HCT116 (cell line): ENCODE results near the gene KASH5. TPM values are rescaled to one million over a fixed set of nuclear protein-coding genes. Genes with fewer than 3 reads are reported as not detected.

Source experiments
- ATAC-seq: fragments of 200-7000 bp; cut with Tn5 transposase; 2 replicates; pipeline ENCODE4 v1.9.1; 2020; ENCODE audit warnings: mild to moderate bottlenecking, moderate library complexity
- BruUV-seq: library from RNA; stranded (reverse); fragments of 400-500 nt; replicated peaks from 2 replicates; lab custom pipeline; 2021; lab: Mats Ljungman, UMichigan
- CTCF ChIA-PET: fragments of 300-600 bp; sonication (Branson Sonifier 250); formaldehyde crosslinking; loops from one replicate; lab custom pipeline; 2021; ENCODE audit warnings: antibody characterized with exemption; lab: Charles Lee
- POLR2A ChIA-PET: fragments of 300-600, 350-600 bp; sonication (Branson Sonifier 250); formaldehyde crosslinking; loops from one replicate; lab custom pipeline; 2021; ENCODE audit warnings: antibody characterized with exemption; lab: Charles Lee
- RAD21 ChIA-PET, 2 experiments: fragments of 300-600 bp; sonication (Branson Sonifier 250); formaldehyde crosslinking; loops; one replicate each; lab custom pipeline; 2023; ENCODE audit warnings: low total read pairs in 2 of 2; ENCODE audit not compliant: uncharacterized antibody in 2 of 2, unreplicated experiment in 2 of 2, low non-redundant PET in 1 of 2; lab: Charles Lee
- DNase-seq: peaks from one replicate; pipeline ENCODE4 v3.0.0-alpha.2; 2010; ENCODE audit warnings: low read depth, low spot score
- H2AFZ ChIP-seq: fragments of 200-600 bp; shearing (Covaris generic), sonication (generic); 2 replicates; pipeline ENCODE4 v1.6.1; 2017; ENCODE audit warnings: low read depth, mixed run types, mixed read lengths, antibody characterized with exemption, low read length; ENCODE audit not compliant: poor library complexity, severe bottlenecking
- H3K27ac ChIP-seq: 2 replicates; pipeline ENCODE4 v1.5.1; 2012; ENCODE audit warnings: low read depth, low read length
- H3K27me3 ChIP-seq: fragments of 200-600 bp; sonication (generic); 2 replicates; pipeline ENCODE4 v1.6.1; 2016; ENCODE audit warnings: mixed run types, low read length, mixed read lengths; ENCODE audit not compliant: insufficient read depth
- H3K36me3 ChIP-seq, 2 experiments: fragments of 200-500 bp in 1 of 2; fragments of 200-600 bp in 1 of 2; sonication (Bioruptor generic) in 1 of 2; sonication (generic) in 1 of 2; 2 replicates each; pipeline versions ENCODE4 v1.5.1 to v1.6.1; 2014 to 2016; ENCODE audit warnings: low read length in 2 of 2, inconsistent platforms in 1 of 2, mixed read lengths in 1 of 2, mixed run types in 1 of 2; ENCODE audit not compliant: insufficient read depth in 2 of 2, control insufficient read depth in 1 of 2
- H3K4me1 ChIP-seq, 2 experiments: fragments of 200-600 bp in 1 of 2; sonication (generic) in 1 of 2; 2 replicates each; pipeline versions ENCODE4 v1.5.1 to v1.6.1; 2012 to 2017; ENCODE audit warnings: low read length in 2 of 2, inconsistent platforms in 1 of 2, mild to moderate bottlenecking in 1 of 2, mixed read lengths in 1 of 2, mixed run types in 1 of 2, moderate library complexity in 1 of 2; ENCODE audit not compliant: insufficient read depth in 2 of 2, control insufficient read depth in 1 of 2
- H3K4me2 ChIP-seq: fragments of 200-600 bp; sonication (generic); 2 replicates; pipeline ENCODE4 v1.6.1; 2017; ENCODE audit warnings: mixed run types, low read length, mixed read lengths
- H3K4me3 ChIP-seq, 2 experiments: fragments of 200-600 bp in 1 of 2; sonication (generic) in 1 of 2; replicated peaks in 1 of 2; 2 replicates each; pipeline ENCODE4 v1.5.1; 2011 to 2016; ENCODE audit warnings: low read length in 2 of 2, control low read depth in 1 of 2, low read depth in 1 of 2, mild to moderate bottlenecking in 1 of 2, mixed read lengths in 1 of 2, mixed run types in 1 of 2
- H3K79me2 ChIP-seq: fragments of 200-600 bp; sonication (generic); 2 replicates; pipeline ENCODE4 v1.6.1; 2017; ENCODE audit warnings: mild to moderate bottlenecking, mixed run types, low read length, moderate library complexity, mixed read lengths; ENCODE audit not compliant: insufficient read depth
- H3K9ac ChIP-seq: fragments of 200-600 bp; sonication (generic); 2 replicates; pipeline ENCODE4 v1.6.1; 2016; ENCODE audit warnings: low read length, mixed read lengths
- H3K9me2 ChIP-seq: fragments of 200-600 bp; sonication (generic), shearing (Covaris generic); 2 replicates; pipeline ENCODE4 v1.6.1; 2017; ENCODE audit warnings: mixed run types, mild to moderate bottlenecking, moderate library complexity; ENCODE audit not compliant: insufficient read depth
- H3K9me3 ChIP-seq, 2 experiments: fragments of 200-500 bp in 1 of 2; fragments of 200-600 bp in 1 of 2; sonication (Bioruptor generic) in 1 of 2; sonication (generic) in 1 of 2; 2 replicates each; pipeline ENCODE4 v1.6.1; 2014 to 2017; ENCODE audit warnings: low read length in 2 of 2, mixed read lengths in 2 of 2, inconsistent platforms in 1 of 2, low read depth in 1 of 2, mild to moderate bottlenecking in 1 of 2, mixed run types in 1 of 2, moderate library complexity in 1 of 2; ENCODE audit not compliant: control insufficient read depth in 1 of 2, insufficient read depth in 1 of 2
- H4K20me1 ChIP-seq: fragments of 200-600 bp; sonication (generic), shearing (Covaris generic); 2 replicates; pipeline ENCODE4 v1.6.1; 2017; ENCODE audit warnings: mixed run types, mild to moderate bottlenecking, moderate library complexity; ENCODE audit not compliant: insufficient read depth
- CBX3 ChIP-seq: IDR thresholded peaks from 2 replicates; pipeline ENCODE4 v1.6.1; 2012; ENCODE audit warnings: low read depth
- CTCF ChIP-seq, 3 experiments: fragments of 200-600 bp in 1 of 3; sonication (generic) in 1 of 3; IDR thresholded peaks in 2 of 3; conservative IDR thresholded peaks in 1 of 3; 2 replicates each; pipeline ENCODE4 v1.5.1; 2012 to 2017; ENCODE audit warnings: low read depth in 2 of 3, low read length in 2 of 3, antibody characterized with exemption in 1 of 3, borderline replicate concordance in 1 of 3, control low read depth in 1 of 3, mild to moderate bottlenecking in 1 of 3, mixed read lengths in 1 of 3, mixed run types in 1 of 3, moderate library complexity in 1 of 3; ENCODE audit not compliant: insufficient read depth in 1 of 3
- FOSL1 ChIP-seq: IDR thresholded peaks from 2 replicates; pipeline ENCODE4 v1.6.1; 2012; ENCODE audit warnings: low read depth
- JUND ChIP-seq: IDR thresholded peaks from 2 replicates; pipeline ENCODE4 v1.6.1; 2012
- TCF7L2 ChIP-seq: IDR thresholded peaks from 2 replicates; pipeline ENCODE4 v1.7.0; 2011; ENCODE audit warnings: borderline replicate concordance, inconsistent platforms; ENCODE audit not compliant: insufficient read depth, insufficient read length; ENCODE audit errors: extremely low read depth
- ZBTB33 ChIP-seq: IDR thresholded peaks from 2 replicates; pipeline ENCODE4 v1.6.1; 2011; ENCODE audit warnings: mild to moderate bottlenecking, low read length, moderate library complexity; ENCODE audit not compliant: insufficient replicate concordance; ENCODE audit errors: extremely low read depth
- ZFX ChIP-seq: fragments of 450-650 bp; IDR thresholded peaks from 2 replicates; pipeline ENCODE4 v1.6.1; 2017
- ZNF274 ChIP-seq: fragments of 200-500 bp; sonication (Bioruptor generic); IDR thresholded peaks from 2 replicates; pipeline ENCODE4 v1.6.1; 2014; ENCODE audit warnings: mild to moderate bottlenecking, low read depth, low read length, inconsistent platforms
- intact Hi-C: fragments of 100-400 bp; cut with micrococcal nuclease; formaldehyde crosslinking; loops from 2 replicates; pipeline ENCODE4 v1.10.0; 2022
- total RNA-seq: library from RNA; stranded (reverse); gene quantifications from one replicate; pipeline ENCODE4 v1.2.1, GENCODE V29; 2021; ENCODE audit not compliant: unreplicated experiment

KASH5 gene
- total RNA-seq, 1 experiment from 2014 or later, result not detected

DNA sequence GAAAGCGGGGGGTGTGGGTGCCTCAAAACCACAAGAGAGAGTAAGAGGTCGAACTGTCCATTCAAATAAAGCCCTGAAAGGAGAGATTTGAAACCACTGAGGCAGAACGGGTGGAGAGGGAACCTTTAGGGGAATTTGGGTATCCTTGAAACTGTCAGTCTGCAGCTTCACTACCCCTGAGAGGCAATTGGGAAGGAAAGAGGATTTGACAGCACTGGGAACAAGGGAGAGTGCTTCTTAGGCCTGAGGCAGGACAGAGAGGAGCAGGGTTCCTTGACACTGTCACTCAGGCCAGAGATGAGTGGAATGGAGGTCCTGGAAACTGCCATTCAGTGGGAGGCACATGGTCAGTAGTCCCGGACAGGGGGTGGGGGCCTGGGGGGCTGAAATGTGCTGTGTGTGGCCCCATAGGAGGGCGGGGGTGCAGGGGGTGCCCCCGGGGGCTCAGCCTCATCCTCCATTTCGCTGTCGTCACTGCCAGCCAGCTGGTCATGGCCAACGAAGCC lies 42.2 kb downstream of the KASH5 start:
- Histone ChIP-seq H4K20me1 (no peaks in the 10 kb centered on the region), H3K27ac (no peak overlapping the region), H3K4me2 (no peak overlapping the region), H3K9ac (no peak overlapping the region), H3K4me3 (no peak overlapping the region), H3K27me3 (no peaks in the 10 kb centered on the region), H3K79me2 (no peaks in the 10 kb centered on the region), H2AFZ (no peak overlapping the region), H3K4me1 (peaks cover 12 to 34% of the 10 kb centered on the region in 2 experiments; a peak in 3 of 4 replicates), H3K36me3 (no peaks in the 10 kb centered on the region), H3K9me2 (no peaks in the 10 kb centered on the region), H3K9me3 (no peaks in the 10 kb centered on the region)
- ChIA-PET POLR2A (no interaction called here), CTCF (no interaction called here), RAD21 (interaction anchor here in 1 of 2 experiments (0.6 kb wide), 1 partner anchor 13 kb away, joined by 4 read pairs; no protein-coding TSS in a partner anchor)
- DNase-seq (no peak), ATAC-seq (no peak)
- no TSS peak for BruUV-seq
- intact Hi-C loops, result no loop called here
- TF ChIP-seq TCF7L2, result no peak
- no peak for TF ChIP-seq CTCF (IDR thresholded peaks at IDR 0.05 in 2 of 3, conservative IDR thresholded peaks at IDR 0.05 in 1 of 3; ENCODE audit: borderline replicate concordance in 1 of 3, insufficient read depth in 1 of 3, low read depth in 2 of 3, low read length in 2 of 3)
- no peak for TF ChIP-seq ZFX
- no peak for TF ChIP-seq ZNF274
- no peak for TF ChIP-seq ZBTB33
- no peak for TF ChIP-seq FOSL1
- no peak for TF ChIP-seq CBX3
- no peak for TF ChIP-seq JUND
